Transverse colon (tissue), 4 donors: Measurements from ENCODE around the gene DDX42. TPM values are rescaled to one million over a fixed set of nuclear protein-coding genes. Genes with fewer than 3 reads are reported as not detected.

Source experiments
- DNase-seq: peaks from one replicate; pipeline ENCODE4 v3.0.0-alpha.2; 2019
- H3K27ac ChIP-seq, 4 donors: fragments of 200-600 bp; sonication (generic); 2 replicates each; pipeline ENCODE4 v1.5.1; 2016 to 2018; ENCODE audit warnings: inconsistent platforms in 4 of 4
- H3K27me3 ChIP-seq: fragments of 200-600 bp; sonication (generic); 2 replicates; pipeline ENCODE4 v1.5.1; 2017; ENCODE audit warnings: inconsistent platforms
- H3K36me3 ChIP-seq, 4 donors: fragments of 200-600 bp; sonication (generic); 2 replicates each; pipeline ENCODE4 v1.5.1; 2017 to 2019; ENCODE audit warnings: inconsistent platforms in 4 of 4
- H3K4me1 ChIP-seq, 4 donors: fragments of 200-600 bp; sonication (generic); 2 replicates each; pipeline ENCODE4 v1.5.1; 2017 to 2020; ENCODE audit warnings: inconsistent platforms in 4 of 4
- H3K4me3 ChIP-seq, 4 donors: fragments of 200-600 bp; sonication (generic); 1 replicate in 1 of 4; 2 replicates in 3 of 4; pipeline versions ENCODE4 v1.5.1 to v1.6.1; 2017 to 2019; ENCODE audit warnings: inconsistent platforms in 4 of 4
- H3K9me3 ChIP-seq, 2 donors: fragments of 200-600 bp; sonication (generic); 2 replicates each; pipeline ENCODE4 v1.5.1; 2017 to 2019; ENCODE audit warnings: inconsistent platforms in 2 of 2
- EP300 ChIP-seq: sonication (generic); formaldehyde crosslinking; IDR thresholded peaks from one replicate; pipeline ENCODE4 v1.6.1; 2017; ENCODE audit warnings: antibody characterized with exemption, low read depth
- POLR2A ChIP-seq: fragments of 450-650 bp; IDR thresholded peaks from one replicate; pipeline ENCODE4 v1.6.1; 2016; ENCODE audit warnings: antibody characterized with exemption, mild to moderate bottlenecking, moderate library complexity
- POLR2AphosphoS5 ChIP-seq, 3 donors: sonication (generic); formaldehyde crosslinking; IDR thresholded peaks; one replicate each; pipeline ENCODE4 v1.6.1; 2016; ENCODE audit warnings: antibody characterized with exemption in 3 of 3
- WGBS, 2 donors: methylation state at CpG; one replicate each; pipeline ENCODE4 v1.1.5; 2018; ENCODE audit warnings: low coverage in 1 of 2; 5-methylcytosine and 5-hydroxymethylcytosine counted together
- in situ Hi-C, 4 donors: fragments of 200-750 bp; cut with MboI; loops; one replicate each; pipeline versions ENCODE4 v1.15.0 to v1.15.1; 2017; ENCODE audit warnings: low sequenced_read_pairs in 3 of 4, low pct_ligation_motif_present in 1 of 4, low pct_unique_long_range_greater_than_20kb in 1 of 4
- intact Hi-C: fragments of 100-400 bp; cut with DNase I; formaldehyde crosslinking; loops from one replicate; pipeline ENCODE4 v1.15.1; 2023; ENCODE audit warnings: low total_unique reads
- total RNA-seq, 4 donors: library from RNA; depleted of rRNA; stranded (reverse); fragments of >200 nt; gene quantifications; one replicate each; pipeline ENCODE4 v1.1.0, GENCODE V29; 2016
- TF ChIP-seq, protein P1 (sequence below), 5 experiments: fragments of 200-600 bp in 3 of 5; fragments of 450-650 bp in 2 of 5; sonication (generic) in 3 of 5; IDR thresholded peaks; 1 replicate in 2 of 5; 2 replicates in 3 of 5; pipeline ENCODE4 v1.5.1; 2016 to 2017; ENCODE audit warnings: antibody characterized with exemption in 5 of 5, inconsistent platforms in 3 of 5, mild to moderate bottlenecking in 2 of 5, moderate library complexity in 1 of 5

DDX42 gene
- total RNA-seq, 4 donors from 2014 or later, result 71.8 to 129 (median 99.4) TPM

DNA sequence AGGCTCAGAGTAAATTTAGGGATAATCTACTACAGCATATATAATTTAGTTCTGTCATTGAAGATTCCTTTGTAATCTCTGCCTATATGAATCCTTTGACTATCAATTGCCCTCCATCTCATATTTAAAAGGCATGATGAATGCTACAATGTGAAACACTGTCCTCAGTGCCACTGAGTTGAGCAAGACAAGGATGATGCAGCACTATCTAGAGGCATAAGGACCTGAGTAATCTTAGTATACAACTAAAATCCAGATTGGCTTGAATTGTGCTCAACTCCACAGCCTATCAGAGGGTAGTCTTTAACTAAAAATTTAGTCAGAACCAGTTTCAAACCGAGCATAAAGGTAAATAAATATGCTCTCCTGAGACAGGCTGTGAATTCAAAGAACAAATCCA lies 20.8 kb upstream of the DDX42 start:
- no peaks in the 10 kb centered on the region for H3K9me3 ChIP-seq
- H3K4me1 ChIP-seq, result no peaks in the 10 kb centered on the region
- intact Hi-C loops, result no loop called here
- 76 to 100% methylated on average over 1 of the region's 1 CpG for WGBS, 2 donors
- H3K27me3 ChIP-seq, result no peaks in the 10 kb centered on the region
- TF ChIP-seq POLR2A (no peak), EP300 (no peak), POLR2AphosphoS5 (IDR thresholded peaks at IDR 0.05) (no peak)
- TF ChIP-seq, protein P1, sequence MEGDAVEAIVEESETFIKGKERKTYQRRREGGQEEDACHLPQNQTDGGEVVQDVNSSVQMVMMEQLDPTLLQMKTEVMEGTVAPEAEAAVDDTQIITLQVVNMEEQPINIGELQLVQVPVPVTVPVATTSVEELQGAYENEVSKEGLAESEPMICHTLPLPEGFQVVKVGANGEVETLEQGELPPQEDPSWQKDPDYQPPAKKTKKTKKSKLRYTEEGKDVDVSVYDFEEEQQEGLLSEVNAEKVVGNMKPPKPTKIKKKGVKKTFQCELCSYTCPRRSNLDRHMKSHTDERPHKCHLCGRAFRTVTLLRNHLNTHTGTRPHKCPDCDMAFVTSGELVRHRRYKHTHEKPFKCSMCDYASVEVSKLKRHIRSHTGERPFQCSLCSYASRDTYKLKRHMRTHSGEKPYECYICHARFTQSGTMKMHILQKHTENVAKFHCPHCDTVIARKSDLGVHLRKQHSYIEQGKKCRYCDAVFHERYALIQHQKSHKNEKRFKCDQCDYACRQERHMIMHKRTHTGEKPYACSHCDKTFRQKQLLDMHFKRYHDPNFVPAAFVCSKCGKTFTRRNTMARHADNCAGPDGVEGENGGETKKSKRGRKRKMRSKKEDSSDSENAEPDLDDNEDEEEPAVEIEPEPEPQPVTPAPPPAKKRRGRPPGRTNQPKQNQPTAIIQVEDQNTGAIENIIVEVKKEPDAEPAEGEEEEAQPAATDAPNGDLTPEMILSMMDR (IDR thresholded peaks at IDR 0.05), result no peak
- H3K27ac ChIP-seq, result no peak overlapping the region
- H3K36me3 ChIP-seq, result peaks cover 0 to 76% (median 35%) of the 10 kb centered on the region in 4 donors
- H3K4me3 ChIP-seq, result no peak overlapping the region
- DNase-seq, result no peak
- in situ Hi-C loops, result no loop called here

DNA sequence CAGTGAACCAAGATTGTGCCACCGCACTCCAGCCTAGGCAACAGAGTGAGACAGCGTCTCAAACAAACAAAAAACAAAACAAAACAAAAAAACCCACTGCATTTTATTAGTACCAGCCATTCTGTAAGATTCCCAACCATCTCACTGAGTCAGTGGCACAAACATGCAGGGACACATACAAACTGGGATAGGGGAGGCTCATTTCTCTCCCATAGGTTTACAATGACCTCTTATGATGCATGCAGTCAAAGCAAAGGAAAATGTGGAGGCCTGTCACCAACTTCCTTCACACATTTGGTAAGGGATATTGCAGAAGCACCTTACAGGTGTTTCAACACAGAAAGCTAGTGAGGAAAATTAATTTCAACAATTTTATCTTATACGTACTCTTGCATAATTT lies 19.9 kb upstream of the DDX42 start:
- no peaks in the 10 kb centered on the region for H3K4me1 ChIP-seq

GRCh38 chr17:63758428-63758827 lies 15.5 kb upstream of the DDX42 start:
- Histone ChIP-seq H3K4me1 (peaks cover 0 to 15% (median 4%) of the 10 kb centered on the region in 4 donors), H3K27me3 (no peaks in the 10 kb centered on the region), H3K36me3 (peaks cover 0 to 67% (median 27%) of the 10 kb centered on the region in 4 donors), H3K4me3 (no peak overlapping the region), H3K27ac (no peak overlapping the region), H3K9me3 (no peaks in the 10 kb centered on the region)
- in situ Hi-C loops (no loop called here), intact Hi-C loops (no loop called here)
- TF ChIP-seq POLR2A, result no peak
- TF ChIP-seq EP300, result no peak
- TF ChIP-seq POLR2AphosphoS5 (IDR thresholded peaks at IDR 0.05), result no peak
- TF ChIP-seq, protein P1 (IDR thresholded peaks at IDR 0.05), result no peak
- DNase-seq, result no peak
- WGBS, 2 donors, result 87 to 94% methylated on average over 2 of the region's 2 CpGs

More for the DNA sequence above, 19.9 kb upstream of the DDX42 start:
- peaks cover 0 to 76% (median 33%) of the 10 kb centered on the region in 4 donors for H3K36me3 ChIP-seq
- no peak for DNase-seq
- H3K9me3 ChIP-seq, result no peaks in the 10 kb centered on the region
- intact Hi-C loops, result no loop called here
- no peak overlapping the region for H3K4me3 ChIP-seq
- no peak overlapping the region for H3K27ac ChIP-seq
- 93 to 98% methylated on average over 3 of the region's 3 CpGs for WGBS, 2 donors
- in situ Hi-C loops, result no loop called here
- no peaks in the 10 kb centered on the region for H3K27me3 ChIP-seq
- TF ChIP-seq POLR2AphosphoS5 (IDR thresholded peaks at IDR 0.05) (no peak), EP300 (no peak), POLR2A (no peak)
- TF ChIP-seq, protein P1 (IDR thresholded peaks at IDR 0.05), result no peak

DNA sequence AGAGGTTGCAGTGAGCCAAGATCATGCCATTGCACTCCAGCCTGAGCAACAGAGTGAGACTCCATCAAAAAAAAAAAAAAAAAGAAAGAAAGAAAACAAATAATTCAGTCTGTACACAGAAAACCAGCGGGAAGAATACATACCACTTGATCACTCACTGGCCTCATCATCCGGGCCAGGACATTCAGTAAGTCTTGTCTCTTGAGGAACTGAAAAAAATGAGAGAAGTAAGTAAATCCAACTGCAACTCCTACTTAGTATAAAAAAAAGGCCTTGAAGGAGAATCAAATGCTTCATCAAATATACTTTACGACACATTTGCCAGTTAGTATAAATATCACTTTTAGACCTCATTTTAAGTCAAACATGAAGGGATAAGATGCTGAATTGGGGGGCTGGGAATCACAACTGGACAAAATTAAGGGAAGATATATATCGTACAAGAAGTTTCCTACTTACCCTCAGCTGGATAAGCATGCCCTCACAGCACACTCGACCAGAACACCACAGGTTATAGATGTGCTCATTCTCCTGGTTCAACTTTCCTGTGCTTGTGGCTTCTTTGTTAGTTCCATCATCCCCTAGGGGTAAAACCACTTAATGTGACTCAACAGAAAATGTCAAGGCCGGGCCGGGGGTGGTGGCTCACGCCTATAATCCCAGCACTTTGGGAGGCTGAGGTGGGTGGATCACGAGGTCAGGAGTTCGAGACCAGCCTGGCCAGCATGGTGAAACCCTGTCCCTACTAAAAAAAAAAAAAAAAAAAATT lies 13.0 kb upstream of the DDX42 start:
- in situ Hi-C loops, result no loop called here
- Histone ChIP-seq H3K27me3 (no peaks in the 10 kb centered on the region), H3K27ac (peak overlapping the region in 1 of 4 donors; percentile 57), H3K9me3 (no peaks in the 10 kb centered on the region), H3K4me3 (no peak overlapping the region), H3K36me3 (peaks cover 0 to 57% (median 24%) of the 10 kb centered on the region in 4 donors), H3K4me1 (peaks cover 0 to 15% (median 4%) of the 10 kb centered on the region in 4 donors)
- intact Hi-C loops, result no loop called here
- no peak for DNase-seq
- 75 to 81% methylated on average over 4 to 10 of the region's 10 CpGs for WGBS, 2 donors
- TF ChIP-seq POLR2AphosphoS5 (IDR thresholded peaks at IDR 0.05), result no peak
- no peak for TF ChIP-seq EP300
- TF ChIP-seq, protein P1 (IDR thresholded peaks at IDR 0.05), result no peak
- TF ChIP-seq POLR2A, result no peak
